Mesenchymal stem cell (in vitro differentiated cells and primary cell): ENCODE data around the gene PPP3CA.

Source experiments
- DNase-seq: peaks from one replicate; pipeline ENCODE4 v3.0.0-alpha.2; 2013
- H2AFZ ChIP-seq: one replicate; pipeline ENCODE4 v1.6.1; 2013; ENCODE audit warnings: low read depth, mild to moderate bottlenecking, control low read depth, inconsistent platforms, low read length, moderate library complexity
- H2AK5ac ChIP-seq: 2 replicates; pipeline ENCODE4 v1.6.1; 2013; ENCODE audit warnings: low read length, moderate library complexity, mild to moderate bottlenecking, inconsistent platforms; ENCODE audit not compliant: severe bottlenecking
- H2BK120ac ChIP-seq: one replicate; pipeline ENCODE4 v1.6.1; 2013; ENCODE audit warnings: low read depth, mild to moderate bottlenecking, inconsistent platforms, low read length, moderate library complexity
- H2BK12ac ChIP-seq, 2 experiments: one replicate each; pipeline ENCODE4 v1.6.1; 2013; ENCODE audit warnings: inconsistent platforms in 2 of 2, low read length in 2 of 2, mild to moderate bottlenecking in 2 of 2, moderate library complexity in 2 of 2, control low read depth in 1 of 2
- H2BK15ac ChIP-seq: one replicate; pipeline ENCODE4 v1.6.1; 2013; ENCODE audit warnings: mild to moderate bottlenecking, low read depth, inconsistent platforms; ENCODE audit not compliant: poor library complexity, severe bottlenecking
- H2BK5ac ChIP-seq: 2 replicates; pipeline ENCODE4 v1.6.1; 2013; ENCODE audit warnings: low read depth, mild to moderate bottlenecking, low read length, control low read depth, inconsistent platforms; ENCODE audit not compliant: poor library complexity, severe bottlenecking
- H3K14ac ChIP-seq, 2 experiments: one replicate each; pipeline ENCODE4 v1.6.1; 2013; ENCODE audit warnings: inconsistent platforms in 2 of 2, low read length in 2 of 2, control low read depth in 1 of 2, mild to moderate bottlenecking in 1 of 2, moderate library complexity in 1 of 2
- H3K18ac ChIP-seq, 2 experiments: one replicate each; pipeline ENCODE4 v1.6.1; 2013; ENCODE audit warnings: inconsistent platforms in 2 of 2, low read length in 2 of 2, control low read depth in 1 of 2, low read depth in 1 of 2, mild to moderate bottlenecking in 1 of 2
- H3K23ac ChIP-seq, 2 experiments: one replicate each; pipeline ENCODE4 v1.6.1; 2013; ENCODE audit warnings: inconsistent platforms in 2 of 2, low read length in 2 of 2, mild to moderate bottlenecking in 2 of 2, moderate library complexity in 2 of 2, control low read depth in 1 of 2
- H3K27ac ChIP-seq: 2 replicates; pipeline ENCODE4 v1.5.1; 2013; ENCODE audit warnings: mild to moderate bottlenecking, moderate library complexity, low read length, control low read depth, inconsistent platforms; ENCODE audit not compliant: poor library complexity, severe bottlenecking
- H3K27me3 ChIP-seq, 2 experiments: 2 replicates each; pipeline versions ENCODE4 v1.6.1 to v1.7.0; 2013; ENCODE audit warnings: low read length in 2 of 2, mild to moderate bottlenecking in 2 of 2, moderate library complexity in 2 of 2, control low read depth in 1 of 2, inconsistent platforms in 1 of 2; ENCODE audit not compliant: control insufficient read depth in 1 of 2, insufficient read depth in 1 of 2
- H3K36me3 ChIP-seq, 2 experiments: 2 replicates each; pipeline versions ENCODE4 v1.6.1 to v1.7.0; 2013; ENCODE audit warnings: low read length in 2 of 2, control low read depth in 1 of 2, inconsistent platforms in 1 of 2, low read depth in 1 of 2, mild to moderate bottlenecking in 1 of 2; ENCODE audit not compliant: insufficient read depth in 2 of 2, control insufficient read depth in 1 of 2
- H3K4ac ChIP-seq, 2 experiments: one replicate each; pipeline ENCODE4 v1.6.1; 2013; ENCODE audit warnings: inconsistent platforms in 2 of 2, low read length in 2 of 2, mild to moderate bottlenecking in 2 of 2, moderate library complexity in 2 of 2, control low read depth in 1 of 2, low read depth in 1 of 2
- H3K4me1 ChIP-seq: 2 replicates; pipeline ENCODE4 v1.6.1; 2013; ENCODE audit warnings: low read depth, low read length, control low read depth; ENCODE audit not compliant: control insufficient read depth, insufficient read depth
- H3K4me2 ChIP-seq: 2 replicates; pipeline ENCODE4 v1.6.1; 2013; ENCODE audit warnings: low read length, mild to moderate bottlenecking, inconsistent platforms; ENCODE audit not compliant: poor library complexity, severe bottlenecking
- H3K4me3 ChIP-seq, 2 experiments: 2 replicates each; pipeline versions ENCODE4 v1.5.1 to v1.7.0; 2013; ENCODE audit warnings: low read length in 2 of 2, mild to moderate bottlenecking in 2 of 2, control low read depth in 1 of 2, low read depth in 1 of 2; ENCODE audit not compliant: insufficient read depth in 1 of 2
- H3K79me1 ChIP-seq: replicated peaks from 2 replicates; pipeline ENCODE4 v1.6.1; 2013; ENCODE audit warnings: mild to moderate bottlenecking, control low read depth, low read length, inconsistent platforms; ENCODE audit not compliant: poor library complexity, severe bottlenecking
- H3K9ac ChIP-seq: 2 replicates; pipeline ENCODE4 v1.7.0; 2013; ENCODE audit warnings: mild to moderate bottlenecking, low read length, moderate library complexity
- H3K9me3 ChIP-seq: 2 replicates; pipeline ENCODE4 v1.7.0; 2013; ENCODE audit warnings: mild to moderate bottlenecking, low read length; ENCODE audit not compliant: control insufficient read depth
- H4K8ac ChIP-seq: one replicate; pipeline ENCODE4 v1.6.1; 2013; ENCODE audit warnings: inconsistent platforms, mild to moderate bottlenecking, low read length, moderate library complexity
- H4K91ac ChIP-seq: one replicate; pipeline ENCODE4 v1.6.1; 2013; ENCODE audit warnings: mild to moderate bottlenecking, low read length, inconsistent platforms
- WGBS: methylation state at CpG from one replicate; pipeline ENCODE4 v1.1.7; 2013; ENCODE audit warnings: mixed read lengths; 5-methylcytosine and 5-hydroxymethylcytosine counted together

The PPP3CA gene

GRCh38 chr4:101020956-101021355 is 326.4 kb downstream of the PPP3CA start:
- Histone ChIP-seq H3K27me3 (no peaks in the 10 kb centered on the region), H3K36me3 (peaks cover 0 to 18% of the 10 kb centered on the region in 2 experiments), H3K4me1 (peaks cover 8% of the 10 kb centered on the region), H3K18ac (peak overlapping the region in 1 of 2 experiments; percentile 56), H3K9ac (no peak overlapping the region), H3K79me1 (no peaks in the 10 kb centered on the region), H2AK5ac (no peak overlapping the region), H4K8ac (no peak overlapping the region), H3K27ac (peak overlapping the region; percentile 88), H2BK120ac (no peak overlapping the region), H3K14ac (no peak overlapping the region), H3K9me3 (no peaks in the 10 kb centered on the region), H4K91ac (no peak overlapping the region), H2BK5ac (no peak overlapping the region), H2BK12ac (no peak overlapping the region), H2BK15ac (no peak overlapping the region), H3K4me2 (no peak overlapping the region), H3K4me3 (no peak overlapping the region), H3K4ac (no peak overlapping the region), H2AFZ (no peak overlapping the region), H3K23ac (no peak overlapping the region)
- peak; percentile 79 for DNase-seq
- 6% methylated on average over 4 of the region's 4 CpGs for WGBS

- Histone ChIP-seq H2AFZ (no peak overlapping the region), H2BK15ac (no peak overlapping the region), H3K4me3 (no peak overlapping the region), H3K14ac (no peak overlapping the region), H3K9me3 (no peaks in the 10 kb centered on the region), H3K4me1 (peaks cover 8% of the 10 kb centered on the region), H4K8ac (no peak overlapping the region), H2AK5ac (no peak overlapping the region), H3K18ac (no peak overlapping the region), H3K4me2 (no peak overlapping the region), H2BK120ac (no peak overlapping the region), H2BK12ac (peak overlapping the region in 1 of 2 experiments; percentile 83), H3K4ac (no peak overlapping the region), H3K27ac (peak overlapping the region; percentile 81), H3K36me3 (peaks cover 0 to 15% of the 10 kb centered on the region in 2 experiments), H4K91ac (no peak overlapping the region), H2BK5ac (no peak overlapping the region), H3K79me1 (no peaks in the 10 kb centered on the region), H3K9ac (no peak overlapping the region), H3K27me3 (no peaks in the 10 kb centered on the region), H3K23ac (no peak overlapping the region)
- peak; percentile 37 for DNase-seq
- WGBS = 6% methylated on average over 1 of the region's 1 CpG
These were observed 327.4 kb downstream of the PPP3CA start for GRCh38 chr4:101019941-101020401.

GRCh38 chr4:101019313-101019712 is 328.0 kb downstream of the PPP3CA start:
- H2BK120ac ChIP-seq = no peak overlapping the region
- no peak overlapping the region for H3K23ac ChIP-seq
- no peak overlapping the region for H3K9ac ChIP-seq
- H3K18ac ChIP-seq = no peak overlapping the region
- H3K27ac ChIP-seq = peak overlapping the region; percentile 81
- H3K4me3 ChIP-seq = no peak overlapping the region
- H3K4me2 ChIP-seq = no peak overlapping the region
- H3K14ac ChIP-seq = no peak overlapping the region
- H2AK5ac ChIP-seq = peak overlapping the region; percentile 42
- 100% methylated on average over 3 of the region's 4 CpGs for WGBS
- H3K4ac ChIP-seq = no peak overlapping the region
- no peak for DNase-seq
- H3K79me1 ChIP-seq = no peaks in the 10 kb centered on the region
- no peak overlapping the region for H2BK5ac ChIP-seq
- no peak overlapping the region for H2BK15ac ChIP-seq
- H3K27me3 ChIP-seq = no peaks in the 10 kb centered on the region
- H4K91ac ChIP-seq = no peak overlapping the region
- H3K36me3 ChIP-seq = peaks cover 0 to 13% of the 10 kb centered on the region in 2 experiments
- H4K8ac ChIP-seq = no peak overlapping the region
- H3K9me3 ChIP-seq = no peaks in the 10 kb centered on the region
- no peak overlapping the region for H2AFZ ChIP-seq
- H3K4me1 ChIP-seq = peaks cover 8% of the 10 kb centered on the region
- H2BK12ac ChIP-seq = peak overlapping the region in 1 of 2 experiments; percentile 47

GRCh38 chr4:101018836-101019235 is 328.5 kb downstream of the PPP3CA start:
- no peak overlapping the region for H3K14ac ChIP-seq
- peaks cover 8% of the 10 kb centered on the region for H3K4me1 ChIP-seq
- no peak overlapping the region for H3K9ac ChIP-seq
- 95% methylated on average over 5 of the region's 5 CpGs for WGBS
- H2BK120ac ChIP-seq = peak overlapping the region; percentile 15
- no peak overlapping the region for H3K4me3 ChIP-seq
- no peak overlapping the region for H3K23ac ChIP-seq
- no peaks in the 10 kb centered on the region for H3K27me3 ChIP-seq
- no peak overlapping the region for H2BK5ac ChIP-seq
- no peak overlapping the region for H2AK5ac ChIP-seq
- H4K91ac ChIP-seq = no peak overlapping the region
- H3K9me3 ChIP-seq = no peaks in the 10 kb centered on the region
- DNase-seq = no peak
- H3K27ac ChIP-seq = no peak overlapping the region
- peaks cover 0 to 9% of the 10 kb centered on the region in 2 experiments for H3K36me3 ChIP-seq
- no peaks in the 10 kb centered on the region for H3K79me1 ChIP-seq
- no peak overlapping the region for H3K4ac ChIP-seq
- H4K8ac ChIP-seq = no peak overlapping the region
- no peak overlapping the region for H3K4me2 ChIP-seq
- H2BK15ac ChIP-seq = no peak overlapping the region
- peak overlapping the region in 1 of 2 experiments; percentile 31 for H2BK12ac ChIP-seq
- no peak overlapping the region for H3K18ac ChIP-seq
- H2AFZ ChIP-seq = no peak overlapping the region
